Stimulated activated CD4-positive, alpha-beta T cell treated with anti-CD3 and anti-CD28 coated beads, Interleukin-4, amount 100 ng/mL, for 1 hour (primary cell): Measurements from ENCODE around the gene TSPY4.
"Not testable (repeated sequence)": the region's sequence is repeated elsewhere in the genome, so short reads cannot be mapped to it uniquely, and the experiment has no call there.

ENCODE experiments used
- DNase-seq: peaks from one replicate; pipeline ENCODE4 v3.0.0-alpha.2; 2020

Gene TSPY4

GRCh38 chrY:9337164-9337563 lies at the start of gene TSPY4:
TSS of gene TSPY4 (plus strand) at chrY:9337464. CDS start at chrY:9337510, 46 bp downstream.
- DNase-seq = not testable (repeated sequence)

GRCh38 chrY:9320996-9321395 lies 16.3 kb upstream of the TSPY4 start:
- DNase-seq = no peak

GRCh38 chrY:9357497-9357896 lies 20.2 kb downstream of the TSPY4 start, which contains the start of gene TSPY8:
TSS of gene TSPY8 (plus strand) at chrY:9357797. CDS start at chrY:9357843, 46 bp downstream.
- DNase-seq = not testable (repeated sequence)
